ENCODE data around the gene ACOXL. TPM values are rescaled to one million over a fixed set of nuclear protein-coding genes. Genes with fewer than 3 reads are reported as not detected.

The ACOXL gene
- total RNA-seq, 3 donors from 2014 or later (not counting 1 experiment from before 2014, with no cell fraction given) = not detected

- ATAC-seq = no peak
- peaks cover 0 to 12% of the 10 kb centered on the region in 2 donors for H3K9me3 Mint-ChIP-seq
- TF ChIP-seq, protein P1, sequence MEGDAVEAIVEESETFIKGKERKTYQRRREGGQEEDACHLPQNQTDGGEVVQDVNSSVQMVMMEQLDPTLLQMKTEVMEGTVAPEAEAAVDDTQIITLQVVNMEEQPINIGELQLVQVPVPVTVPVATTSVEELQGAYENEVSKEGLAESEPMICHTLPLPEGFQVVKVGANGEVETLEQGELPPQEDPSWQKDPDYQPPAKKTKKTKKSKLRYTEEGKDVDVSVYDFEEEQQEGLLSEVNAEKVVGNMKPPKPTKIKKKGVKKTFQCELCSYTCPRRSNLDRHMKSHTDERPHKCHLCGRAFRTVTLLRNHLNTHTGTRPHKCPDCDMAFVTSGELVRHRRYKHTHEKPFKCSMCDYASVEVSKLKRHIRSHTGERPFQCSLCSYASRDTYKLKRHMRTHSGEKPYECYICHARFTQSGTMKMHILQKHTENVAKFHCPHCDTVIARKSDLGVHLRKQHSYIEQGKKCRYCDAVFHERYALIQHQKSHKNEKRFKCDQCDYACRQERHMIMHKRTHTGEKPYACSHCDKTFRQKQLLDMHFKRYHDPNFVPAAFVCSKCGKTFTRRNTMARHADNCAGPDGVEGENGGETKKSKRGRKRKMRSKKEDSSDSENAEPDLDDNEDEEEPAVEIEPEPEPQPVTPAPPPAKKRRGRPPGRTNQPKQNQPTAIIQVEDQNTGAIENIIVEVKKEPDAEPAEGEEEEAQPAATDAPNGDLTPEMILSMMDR (IDR thresholded peaks at IDR 0.05) = no peak
- intact Hi-C loops (cut with micrococcal nuclease) = no loop called here
- peaks cover 9 to 10% of the 10 kb centered on the region in 2 donors for H3K4me1 Mint-ChIP-seq
- Histone ChIP-seq H3K36me3 (ENCODE audit: control insufficient read depth, insufficient read depth, low read length) (no peaks in the 10 kb centered on the region), H3K27ac (ENCODE audit: low read length) (no peak overlapping the region), H3K27me3 (ENCODE audit: control insufficient read depth, insufficient read depth, low read length) (no peaks in the 10 kb centered on the region), H3K4me3 (ENCODE audit: low read length) (no peak overlapping the region), H3K4me1 (ENCODE audit: control insufficient read depth, insufficient read depth, low read length) (peaks cover 5% of the 10 kb centered on the region), H3K9me3 (ENCODE audit: control insufficient read depth, insufficient read depth, low read length) (no peaks in the 10 kb centered on the region)
- 97% methylated on average over 6 of the region's 6 CpGs for WGBS (ENCODE audit: insufficient coverage)
- no peak overlapping the region for H3K27ac Mint-ChIP-seq
- H3K27me3 Mint-ChIP-seq (ENCODE audit: low read depth in 2 of 2) = peaks cover 5 to 7% of the 10 kb centered on the region in 2 donors
- no peak overlapping the region for H3K4me3 Mint-ChIP-seq
- DNase-seq = no peak
- H3K36me3 Mint-ChIP-seq = peaks cover 10% of the 10 kb centered on the region
Measured at GRCh38 chr2:110906613-110907298, 174.4 kb downstream of the ACOXL start.

DNA sequence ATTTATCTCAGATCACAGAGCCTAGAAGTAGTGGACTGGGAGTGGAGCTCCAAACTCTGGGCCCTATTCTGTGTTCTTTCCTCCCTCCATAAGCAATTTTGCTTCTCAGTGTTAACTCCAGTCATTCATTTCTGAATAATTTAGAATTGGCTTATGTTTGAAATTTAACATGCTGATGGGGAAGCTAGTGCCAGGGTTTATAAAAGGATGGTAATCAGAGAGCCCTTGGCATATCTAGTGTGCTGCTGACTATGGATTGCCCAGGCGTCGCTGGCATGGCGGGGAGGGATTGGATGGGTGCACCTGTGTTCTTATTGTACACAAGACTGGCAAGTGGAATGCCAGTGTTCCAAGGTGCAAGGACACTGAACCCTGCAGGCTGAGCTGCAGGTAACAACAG, 177.1 kb downstream of the ACOXL start:
- H3K27me3 ChIP-seq (ENCODE audit: control insufficient read depth, insufficient read depth, low read length) = no peaks in the 10 kb centered on the region
- H3K4me3 ChIP-seq (ENCODE audit: low read length) = no peak overlapping the region
- H3K9me3 ChIP-seq (ENCODE audit: control insufficient read depth, insufficient read depth, low read length) = no peaks in the 10 kb centered on the region
- ATAC-seq (no peak), DNase-seq (no peak)
- Mint-ChIP-seq H3K27me3 (ENCODE audit: low read depth in 2 of 2) (peaks cover 11% of the 10 kb centered on the region in 2 donors), H3K27ac (no peak overlapping the region), H3K4me3 (no peak overlapping the region), H3K4me1 (peaks cover 18 to 19% of the 10 kb centered on the region in 2 donors), H3K9me3 (peaks cover 0 to 12% of the 10 kb centered on the region in 2 donors), H3K36me3 (peaks cover 20% of the 10 kb centered on the region)
- 96% methylated on average over 3 of the region's 3 CpGs for WGBS (ENCODE audit: insufficient coverage)
- TF ChIP-seq, protein P1 (IDR thresholded peaks at IDR 0.05) = no peak
- no peak overlapping the region for H3K27ac ChIP-seq (ENCODE audit: low read length)
- no peaks in the 10 kb centered on the region for H3K36me3 ChIP-seq (ENCODE audit: control insufficient read depth, insufficient read depth, low read length)
- intact Hi-C loops (cut with micrococcal nuclease) = no loop called here
- peaks cover 3% of the 10 kb centered on the region for H3K4me1 ChIP-seq (ENCODE audit: control insufficient read depth, insufficient read depth, low read length)

DNA sequence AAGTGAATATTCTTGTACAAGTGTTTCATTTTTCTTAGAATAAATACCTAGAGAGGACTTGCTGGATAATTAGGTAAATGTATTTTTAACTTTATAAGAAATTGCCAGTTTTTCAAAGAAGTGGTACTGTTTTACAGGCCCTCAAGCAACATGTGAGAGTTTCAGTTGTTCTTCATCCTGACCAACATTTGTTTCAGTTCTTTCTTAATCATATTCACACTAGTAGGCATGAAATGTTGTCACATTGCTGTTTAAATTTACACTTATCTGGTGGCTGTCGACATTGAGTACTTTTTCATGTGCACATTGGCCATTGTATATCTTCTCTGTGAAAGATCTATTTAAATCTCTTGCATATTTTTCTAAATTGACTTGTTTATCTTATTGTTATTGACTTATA, 178.1 kb downstream of the ACOXL start:
- Histone ChIP-seq H3K27ac (ENCODE audit: low read length) (no peak overlapping the region), H3K4me3 (ENCODE audit: low read length) (no peak overlapping the region), H3K9me3 (ENCODE audit: control insufficient read depth, insufficient read depth, low read length) (no peaks in the 10 kb centered on the region), H3K4me1 (ENCODE audit: control insufficient read depth, insufficient read depth, low read length) (no peaks in the 10 kb centered on the region), H3K27me3 (ENCODE audit: control insufficient read depth, insufficient read depth, low read length) (no peaks in the 10 kb centered on the region), H3K36me3 (ENCODE audit: control insufficient read depth, insufficient read depth, low read length) (no peaks in the 10 kb centered on the region)
- no peak overlapping the region for H3K27ac Mint-ChIP-seq
- TF ChIP-seq, protein P1 (IDR thresholded peaks at IDR 0.05) = no peak
- H3K4me1 Mint-ChIP-seq = peaks cover 13 to 14% of the 10 kb centered on the region in 2 donors
- H3K9me3 Mint-ChIP-seq = peaks cover 0 to 12% of the 10 kb centered on the region in 2 donors
- DNase-seq (no peak), ATAC-seq (no peak)
- H3K4me3 Mint-ChIP-seq = no peak overlapping the region
- H3K27me3 Mint-ChIP-seq (ENCODE audit: low read depth in 2 of 2) = peaks cover 11% of the 10 kb centered on the region in 2 donors
- H3K36me3 Mint-ChIP-seq = peaks cover 20% of the 10 kb centered on the region
- intact Hi-C loops (cut with micrococcal nuclease) = no loop called here
- WGBS (ENCODE audit: insufficient coverage) = 20% methylated on average over 1 of the region's 1 CpG

DNA sequence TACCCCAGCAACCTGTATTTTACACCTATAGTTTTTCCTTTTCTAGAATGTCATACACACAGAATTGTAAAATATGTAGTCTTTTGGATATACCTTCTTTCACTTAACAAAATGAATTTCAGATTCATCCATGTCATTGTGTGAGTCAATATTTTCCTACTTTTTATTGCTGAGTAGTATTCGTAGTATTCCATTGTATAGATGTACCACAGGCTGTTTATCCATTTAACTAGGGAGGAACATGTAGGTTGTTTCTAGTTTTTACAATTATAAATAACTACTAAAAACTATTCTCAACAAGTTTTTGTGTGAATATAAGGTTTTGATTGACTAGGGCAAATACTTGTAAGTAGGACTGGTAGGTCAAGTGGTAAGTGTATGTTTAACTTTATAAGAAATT, 187.4 kb downstream of the ACOXL start:
- Histone ChIP-seq H3K9me3 (ENCODE audit: control insufficient read depth, insufficient read depth, low read length) (no peaks in the 10 kb centered on the region), H3K4me3 (ENCODE audit: low read length) (no peak overlapping the region), H3K27me3 (ENCODE audit: control insufficient read depth, insufficient read depth, low read length) (no peaks in the 10 kb centered on the region), H3K36me3 (ENCODE audit: control insufficient read depth, insufficient read depth, low read length) (no peaks in the 10 kb centered on the region), H3K27ac (ENCODE audit: low read length) (no peak overlapping the region), H3K4me1 (ENCODE audit: control insufficient read depth, insufficient read depth, low read length) (no peaks in the 10 kb centered on the region)
- H3K27me3 Mint-ChIP-seq (ENCODE audit: low read depth in 2 of 2) = peaks cover 9 to 36% of the 10 kb centered on the region in 2 donors
- TF ChIP-seq, protein P1 (IDR thresholded peaks at IDR 0.05) = no peak
- no peaks in the 10 kb centered on the region for H3K36me3 Mint-ChIP-seq
- DNase-seq = no peak
- H3K27ac Mint-ChIP-seq = no peak overlapping the region
- H3K9me3 Mint-ChIP-seq = peaks cover 2 to 3% of the 10 kb centered on the region in 2 donors
- H3K4me3 Mint-ChIP-seq = no peak overlapping the region
- no peak for ATAC-seq
- no CpG with 5 or more reads among the region's 1 CpG for WGBS (ENCODE audit: insufficient coverage)
- no peaks in the 10 kb centered on the region for H3K4me1 Mint-ChIP-seq
- intact Hi-C loops (cut with micrococcal nuclease) = no loop called here

Measured in natural killer cell (primary cell).